ENCODE results near the gene MOB2.

DNA sequence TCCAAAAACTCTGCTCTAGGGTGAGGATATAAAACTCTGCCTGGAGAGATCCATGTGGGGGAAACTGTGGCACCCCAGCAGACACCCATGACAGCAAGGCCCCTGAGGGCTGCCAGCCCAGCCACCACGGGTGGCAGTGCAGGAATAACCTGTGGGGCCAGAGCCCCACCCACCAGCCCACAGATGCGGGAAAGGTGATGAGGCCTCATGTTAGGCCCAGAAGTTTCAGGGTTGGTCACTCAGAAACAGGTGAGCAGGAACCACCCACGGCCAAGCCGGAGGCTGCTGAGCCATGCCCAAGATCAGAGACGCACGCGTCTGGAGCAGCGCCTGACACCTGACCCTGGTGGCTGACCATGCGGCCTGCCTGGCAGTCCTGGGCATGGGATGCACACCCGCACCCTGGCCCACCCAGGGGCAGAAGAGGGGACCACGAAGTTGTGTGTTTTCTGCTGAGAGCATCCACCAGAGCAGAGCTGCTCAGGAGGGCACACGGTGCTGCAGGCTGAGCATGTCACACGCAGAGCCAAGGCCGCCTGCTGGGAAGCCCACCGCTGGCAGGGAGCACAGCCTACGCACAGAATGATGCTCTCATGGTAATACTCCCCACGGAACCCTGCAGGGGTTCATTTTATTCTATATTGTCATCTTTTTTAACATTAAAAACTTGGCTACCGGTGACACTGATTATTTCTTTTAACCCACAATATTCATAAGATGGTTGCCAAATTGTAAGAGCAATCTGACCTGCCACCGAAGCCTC, 44.3 kb upstream of the MOB2 start:
- TF ChIP-seq, protein P1, sequence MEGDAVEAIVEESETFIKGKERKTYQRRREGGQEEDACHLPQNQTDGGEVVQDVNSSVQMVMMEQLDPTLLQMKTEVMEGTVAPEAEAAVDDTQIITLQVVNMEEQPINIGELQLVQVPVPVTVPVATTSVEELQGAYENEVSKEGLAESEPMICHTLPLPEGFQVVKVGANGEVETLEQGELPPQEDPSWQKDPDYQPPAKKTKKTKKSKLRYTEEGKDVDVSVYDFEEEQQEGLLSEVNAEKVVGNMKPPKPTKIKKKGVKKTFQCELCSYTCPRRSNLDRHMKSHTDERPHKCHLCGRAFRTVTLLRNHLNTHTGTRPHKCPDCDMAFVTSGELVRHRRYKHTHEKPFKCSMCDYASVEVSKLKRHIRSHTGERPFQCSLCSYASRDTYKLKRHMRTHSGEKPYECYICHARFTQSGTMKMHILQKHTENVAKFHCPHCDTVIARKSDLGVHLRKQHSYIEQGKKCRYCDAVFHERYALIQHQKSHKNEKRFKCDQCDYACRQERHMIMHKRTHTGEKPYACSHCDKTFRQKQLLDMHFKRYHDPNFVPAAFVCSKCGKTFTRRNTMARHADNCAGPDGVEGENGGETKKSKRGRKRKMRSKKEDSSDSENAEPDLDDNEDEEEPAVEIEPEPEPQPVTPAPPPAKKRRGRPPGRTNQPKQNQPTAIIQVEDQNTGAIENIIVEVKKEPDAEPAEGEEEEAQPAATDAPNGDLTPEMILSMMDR (IDR thresholded peaks at IDR 0.05; ENCODE audit: low read depth, low read length): no peak
- no peak for TF ChIP-seq EZH2phosphoT487 (IDR thresholded peaks at IDR 0.05; ENCODE audit: low read depth)

Data from OCI-LY3 (cell line).